Left lung (tissue), 10 donors: ENCODE results near the gene UNKL. TPM values are rescaled to one million over a fixed set of nuclear protein-coding genes. Genes with fewer than 3 reads are reported as not detected.
A peak's percentile ranks its signal among the peaks of the same experiment; 100 is the strongest.

Experiments
- ATAC-seq: fragments of 200-7000 bp; cut with Tn5 transposase; one replicate; pipeline ENCODE4 v1.9.1; 2020; ENCODE audit warnings: moderate library complexity
- DNase-seq, 4 donors: peaks; one replicate each; pipeline ENCODE4 v3.0.0-alpha.2; 2013 to 2020
- H3K27ac ChIP-seq, 2 donors: fragments of 200-600 bp; sonication (generic) in 1 of 2; one replicate each; pipeline versions ENCODE4 v1.5.0 to v1.8.0; 2020 to 2021
- H3K27me3 ChIP-seq, 2 donors: fragments of 200-600 bp; sonication (generic) in 1 of 2; one replicate each; pipeline versions ENCODE4 v1.5.0 to v1.8.0; 2020 to 2021
- H3K36me3 ChIP-seq, 2 donors: fragments of 200-600 bp; sonication (generic) in 1 of 2; one replicate each; pipeline versions ENCODE4 v1.5.0 to v1.8.0; 2020 to 2021
- H3K4me1 ChIP-seq, 2 donors: fragments of 200-600 bp; one replicate each; pipeline ENCODE4 v1.8.0; 2021
- H3K4me3 ChIP-seq, 2 donors: fragments of 200-600 bp; sonication (generic) in 1 of 2; one replicate each; pipeline versions ENCODE4 v1.5.0 to v1.8.0; 2020 to 2021; ENCODE audit warnings: mild to moderate bottlenecking in 1 of 2
- H3K9me3 ChIP-seq, 2 donors: fragments of 200-600 bp; sonication (generic) in 1 of 2; one replicate each; pipeline versions ENCODE4 v1.5.0 to v1.8.0; 2020 to 2021
- CTCF ChIP-seq, 2 donors: fragments of 200-600 bp; sonication (generic) in 1 of 2; IDR thresholded peaks; one replicate each; pipeline versions ENCODE4 v1.5.0 to v1.8.0; 2021; ENCODE audit warnings: antibody characterized with exemption in 2 of 2
- intact Hi-C, 2 donors: fragments of 100-400 bp; cut with DNase I; formaldehyde crosslinking; loops; one replicate each; pipeline versions ENCODE4 v1.11.2 to v1.14.2; 2022
- polyA plus RNA-seq, 6 donors: library from polyadenylated mRNA; unstranded; fragments of 120-200 nt; gene quantifications; one replicate each; pipeline ENCODE4 v1.2.1, GENCODE V29; 2013; ENCODE audit not compliant: insufficient read length in 6 of 6
- total RNA-seq, 2 donors: library from RNA; stranded (reverse); fragmentation: NEBNext Ultra II Directional; extraction: Animal tissue kit (Norgen Biotek cat#: 25700); gene quantifications; one replicate each; pipeline ENCODE4 v1.2.1, GENCODE V29; 2021
- donor health status: DM: no; HTN: yes; CAD: no.
- donor health status: DM: no; HTN: no; CAD: no.

The UNKL gene
- total and polyA plus RNA-seq, 8 donors, result 18.9 to 27.3 (median 20.8) TPM

DNA sequence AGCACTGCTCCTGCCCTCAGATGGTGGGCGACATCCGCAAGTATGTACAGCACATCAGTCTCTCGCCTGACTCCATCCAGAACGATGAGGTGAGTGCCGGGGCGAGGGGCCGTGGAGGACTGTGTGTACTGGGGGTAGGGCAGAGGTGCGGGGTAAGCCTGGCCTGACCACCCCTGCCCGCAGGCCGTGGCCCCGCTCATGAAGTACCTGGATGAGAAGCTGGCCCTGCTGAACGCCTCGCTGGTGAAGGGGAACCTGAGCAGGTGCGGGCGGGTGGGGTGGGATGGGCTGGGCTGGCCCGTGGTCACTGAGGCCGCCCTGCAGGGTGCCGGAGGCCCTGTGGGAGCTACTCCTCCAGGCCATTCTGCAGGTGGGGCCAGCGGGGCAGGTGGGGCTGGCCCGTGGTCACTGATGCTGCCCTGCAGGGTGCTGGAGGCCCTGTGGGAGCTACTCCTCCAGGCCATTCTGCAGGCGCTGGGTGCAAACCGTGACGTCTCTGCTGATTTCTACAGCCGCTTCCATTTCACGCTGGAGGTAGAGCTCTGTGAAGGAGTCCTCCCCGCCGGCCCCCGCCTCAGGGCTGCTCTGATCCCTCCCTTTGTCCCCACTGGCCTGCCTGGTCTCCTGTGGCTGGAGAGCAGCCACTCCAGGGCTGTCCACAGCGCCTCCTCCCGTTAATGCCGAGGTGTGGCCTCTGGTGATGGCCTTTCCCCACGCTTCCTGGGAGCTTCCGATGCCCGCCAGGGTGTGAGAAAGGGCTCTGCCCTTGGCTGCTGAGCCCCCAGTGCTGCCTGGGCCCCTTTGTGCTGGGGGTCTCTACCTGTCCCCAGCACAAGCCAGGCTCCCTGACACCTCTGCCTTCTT is 67.8 kb downstream of the UNKL start:
- no peaks in the 10 kb centered on the region for H3K27me3 ChIP-seq
- no peak for ATAC-seq
- no peaks in the 10 kb centered on the region for H3K9me3 ChIP-seq
- H3K4me1 ChIP-seq, result peaks cover 8 to 35% of the 10 kb centered on the region in 2 donors
- no peak overlapping the region for H3K4me3 ChIP-seq
- intact Hi-C loops, result no loop called here
- peaks cover 0 to 35% of the 10 kb centered on the region in 2 donors for H3K36me3 ChIP-seq
- DNase-seq, result peak in 1 of 4 donors; percentile 59
- TF ChIP-seq CTCF (IDR thresholded peaks at IDR 0.05), result no peak
- no peak overlapping the region for H3K27ac ChIP-seq

GRCh38 chr16:1345651-1346421 is 68.7 kb downstream of the UNKL start:
- Histone ChIP-seq H3K9me3 (no peaks in the 10 kb centered on the region), H3K36me3 (peaks cover 0 to 35% of the 10 kb centered on the region in 2 donors), H3K27me3 (no peaks in the 10 kb centered on the region), H3K4me3 (no peak overlapping the region), H3K27ac (no peak overlapping the region), H3K4me1 (peaks cover 7 to 29% of the 10 kb centered on the region in 2 donors)
- no peak for TF ChIP-seq CTCF (IDR thresholded peaks at IDR 0.05)
- ATAC-seq (no peak), DNase-seq (peak in 1 of 4 donors; percentile 76)
- intact Hi-C loops, result no loop called here

- H3K36me3 ChIP-seq, result peaks cover 0 to 29% of the 10 kb centered on the region in 2 donors
- H3K9me3 ChIP-seq, result no peaks in the 10 kb centered on the region
- no peak overlapping the region for H3K27ac ChIP-seq
- no peak for DNase-seq
- H3K4me1 ChIP-seq, result peaks cover 4 to 22% of the 10 kb centered on the region in 2 donors
- TF ChIP-seq CTCF (IDR thresholded peaks at IDR 0.05), result no peak
- no peaks in the 10 kb centered on the region for H3K27me3 ChIP-seq
- no peak for ATAC-seq
- no peak overlapping the region for H3K4me3 ChIP-seq
- intact Hi-C loops, result no loop called here
Measured at GRCh38 chr16:1345087-1345486, 69.4 kb downstream of the UNKL start.

GRCh38 chr16:1344499-1344898 is 70.0 kb downstream of the UNKL start:
- Histone ChIP-seq H3K36me3 (peaks cover 0 to 23% of the 10 kb centered on the region in 2 donors), H3K4me3 (no peak overlapping the region), H3K4me1 (peaks cover 4 to 18% of the 10 kb centered on the region in 2 donors), H3K9me3 (no peaks in the 10 kb centered on the region), H3K27ac (no peak overlapping the region), H3K27me3 (no peaks in the 10 kb centered on the region)
- no peak for TF ChIP-seq CTCF (IDR thresholded peaks at IDR 0.05)
- DNase-seq (no peak), ATAC-seq (no peak)
- intact Hi-C loops, result no loop called here
